NCI-H526 treated with DMSO at 0.1 percent for 48 hours (cell line): ENCODE measurements around the gene FAM228B.
"Not testable (repeated sequence)": the region's sequence is repeated elsewhere in the genome, so short reads cannot be mapped to it uniquely, and the experiment has no call there.

Experiments
- DNase-seq: peaks from one replicate; lab custom pipeline; 2025; lab: John Stamatoyannopoulos, UW

Gene FAM228B

DNA sequence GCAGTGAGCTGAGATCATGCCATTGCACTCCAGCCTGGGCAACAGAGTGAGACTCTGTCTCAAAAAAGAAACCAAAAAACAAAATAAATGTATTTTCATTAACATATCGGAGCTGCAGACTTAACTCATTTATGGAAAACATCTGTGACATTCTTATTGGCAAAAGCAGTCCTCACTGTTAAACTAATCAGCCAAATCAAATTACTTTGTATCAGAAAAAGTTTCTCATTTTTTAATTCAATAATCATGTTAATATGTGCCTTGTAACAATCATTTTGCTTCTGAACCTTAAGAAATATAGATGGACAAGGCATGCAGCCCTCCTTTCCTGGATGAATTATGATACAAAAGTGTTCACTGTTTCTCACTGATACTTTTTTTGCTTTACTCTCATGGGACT is 20.6 kb upstream of the FAM228B start:
- no peak for DNase-seq

DNA sequence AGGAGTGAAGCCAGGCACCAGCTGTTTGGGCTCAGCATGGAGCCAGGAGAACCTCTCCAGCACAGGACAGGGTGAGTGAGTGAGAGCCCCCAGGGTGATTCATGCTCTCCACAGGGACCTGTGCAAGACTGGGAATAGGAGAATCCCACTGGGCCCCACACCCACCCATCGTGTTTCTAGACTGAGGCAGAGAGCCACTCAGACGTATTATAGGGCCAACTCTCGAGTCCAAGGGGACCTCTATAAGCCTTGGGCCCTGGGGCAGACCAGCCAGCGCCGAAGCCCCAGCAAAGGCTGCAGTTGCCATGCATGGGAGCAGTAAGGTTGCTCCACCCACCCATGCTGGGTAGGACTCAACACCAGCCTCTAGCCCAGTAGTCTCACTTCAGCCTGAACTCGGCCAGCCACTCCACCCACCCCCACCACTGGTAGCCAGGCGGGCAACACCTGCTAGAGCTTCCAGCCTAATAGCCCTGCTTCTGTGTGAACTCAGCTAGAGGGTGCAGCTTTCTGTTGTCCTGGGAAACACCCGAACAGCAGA is 19.1 kb upstream of the FAM228B start:
- DNase-seq, result no peak

DNA sequence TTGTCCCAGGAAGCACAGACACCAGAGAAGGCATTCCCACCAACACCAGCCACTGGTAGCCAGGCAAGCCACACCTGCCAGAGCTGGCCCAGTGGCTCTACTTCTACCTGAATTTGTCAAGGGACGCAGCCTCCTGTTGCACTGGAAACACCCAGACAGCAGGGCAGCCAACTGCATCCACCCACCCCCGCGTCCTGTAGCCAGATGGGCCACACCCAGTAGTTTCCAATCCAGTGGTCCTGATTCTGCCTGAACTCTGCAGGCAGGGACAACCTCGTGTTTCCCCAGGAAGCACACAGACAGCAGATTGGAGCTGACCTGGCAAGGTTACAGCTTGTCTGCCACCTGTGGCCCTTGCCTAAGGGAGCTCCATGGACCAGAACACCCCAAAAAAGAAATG is 18.4 kb upstream of the FAM228B start:
- DNase-seq, result no peak

- no peak for DNase-seq
These were observed 17.5 kb upstream of the FAM228B start for GRCh38 chr2:24105816-24106215.

DNA sequence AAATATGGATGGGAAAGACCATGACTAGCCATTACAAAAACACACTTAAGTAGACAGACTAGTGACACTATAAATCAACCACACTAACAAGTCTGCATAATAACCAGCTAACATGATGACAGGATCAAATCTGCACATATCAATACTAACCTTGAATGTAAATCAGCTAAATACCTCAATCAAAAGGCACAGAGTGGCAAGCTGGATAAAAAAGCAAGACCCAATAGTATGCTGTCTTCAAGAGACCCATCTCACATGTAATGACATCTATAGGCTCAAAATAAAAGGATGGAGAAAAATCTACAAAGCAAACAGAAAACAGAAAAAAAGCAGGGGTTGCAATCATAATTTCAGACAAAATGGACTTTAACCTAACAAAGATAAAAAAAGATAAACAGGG is 16.5 kb upstream of the FAM228B start:
- DNase-seq, result no peak

- DNase-seq, result no peak
These were observed 15.9 kb upstream of the FAM228B start for GRCh38 chr2:24107336-24107735.

DNA sequence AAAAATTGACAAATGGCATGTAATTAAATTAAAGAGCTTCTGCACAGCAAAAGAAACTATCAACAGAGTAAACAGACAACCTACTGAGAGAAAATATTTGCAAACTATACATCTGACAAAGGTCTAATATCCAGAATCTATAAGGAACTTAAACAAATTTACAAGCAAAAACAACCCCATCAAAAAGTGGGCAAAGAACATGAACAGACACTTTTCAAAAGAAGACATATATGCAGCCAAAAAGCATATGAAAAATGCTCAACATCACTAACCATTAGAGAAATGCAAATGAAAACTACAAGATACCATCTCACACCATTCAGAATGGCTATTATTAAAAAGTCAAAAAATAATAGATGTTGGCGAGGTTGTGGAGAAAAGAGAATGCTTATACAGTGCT is 13.8 kb upstream of the FAM228B start:
- DNase-seq, result not testable (repeated sequence)

- DNase-seq, result no peak
These were observed 12.5 kb upstream of the FAM228B start for GRCh38 chr2:24110660-24111303.

- DNase-seq, result no peak
These were observed 11.8 kb upstream of the FAM228B start for GRCh38 chr2:24111407-24111901.

GRCh38 chr2:24115057-24115456 is 8.2 kb upstream of the FAM228B start:
- no peak for DNase-seq

- DNase-seq, result no peak
These were observed 5.4 kb upstream of the FAM228B start for GRCh38 chr2:24117902-24118301.

- DNase-seq, result no peak
These were observed 2.2 kb upstream of the FAM228B start for GRCh38 chr2:24121066-24121465.

DNA sequence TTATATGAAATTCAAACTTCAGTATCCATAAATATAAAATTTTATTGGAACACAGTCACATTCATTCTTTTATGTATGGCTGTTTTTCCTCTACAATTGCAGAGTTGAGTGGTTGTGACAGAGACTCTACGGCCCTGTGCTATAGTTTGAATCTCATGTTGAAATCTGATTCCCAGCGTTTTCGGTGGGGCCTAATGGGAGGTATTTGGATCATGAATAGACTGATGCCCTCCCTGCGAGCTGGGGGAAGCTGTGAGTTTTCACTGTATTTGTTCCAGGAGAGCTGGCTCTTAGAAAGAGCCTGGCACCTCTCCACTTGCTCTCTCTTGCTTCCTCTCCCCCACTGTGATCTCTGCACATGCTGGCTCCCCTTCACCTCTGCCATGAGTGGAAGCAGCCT is 1.8 kb upstream of the FAM228B start:
- no peak for DNase-seq

DNA sequence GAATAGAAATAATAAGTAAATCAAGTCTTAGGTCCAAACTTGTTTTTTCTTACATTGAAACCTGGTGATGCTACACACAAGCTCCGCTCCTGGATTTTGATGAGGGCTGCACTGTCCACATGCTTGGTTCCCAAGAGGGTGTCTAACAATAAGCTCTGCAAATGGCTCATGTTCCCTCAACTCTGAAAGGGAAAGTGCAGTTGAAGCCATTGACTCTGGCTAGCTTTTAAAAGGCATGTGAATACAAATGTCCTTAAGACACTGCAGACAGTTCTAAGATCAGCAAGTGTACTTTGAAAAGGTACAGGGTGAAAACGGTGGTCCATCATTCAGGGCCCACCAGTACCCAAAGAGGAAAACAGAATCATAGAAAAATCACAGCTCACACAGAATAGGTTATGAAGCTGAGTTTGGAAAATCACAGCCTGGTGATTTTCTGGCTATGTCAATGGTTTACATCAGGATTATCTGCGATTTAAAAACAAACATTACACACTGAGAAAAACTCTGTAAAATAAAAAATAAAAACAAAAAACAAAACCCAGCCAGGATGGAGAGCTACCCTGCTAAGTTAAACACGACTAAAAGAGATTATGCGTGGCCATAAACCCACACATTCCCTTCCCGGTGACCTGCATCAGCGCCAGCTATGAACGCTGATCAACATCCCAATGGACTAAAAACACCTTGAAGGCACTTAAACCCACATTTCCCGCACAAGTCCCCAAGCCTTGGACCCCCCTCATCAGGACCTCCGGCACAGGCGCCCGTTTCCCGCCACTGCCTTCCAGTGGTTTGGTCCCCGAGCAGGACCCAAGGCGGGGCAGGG is 689 bp upstream of the FAM228B start:
- DNase-seq, result peak; percentile 61

- DNase-seq, result no peak
These were observed 782 bp downstream of the FAM228B start for GRCh38 chr2:24123922-24124580.

- no peak for DNase-seq
These were observed 2.7 kb downstream of the FAM228B start for GRCh38 chr2:24125956-24126355.

GRCh38 chr2:24132543-24132942 is 9.3 kb downstream of the FAM228B start:
- no peak for DNase-seq

- not testable (repeated sequence) for DNase-seq
These were observed 17.0 kb downstream of the FAM228B start for GRCh38 chr2:24140305-24140704.

GRCh38 chr2:24147364-24147763 is 24.1 kb downstream of the FAM228B start:
- DNase-seq, result no peak

DNA sequence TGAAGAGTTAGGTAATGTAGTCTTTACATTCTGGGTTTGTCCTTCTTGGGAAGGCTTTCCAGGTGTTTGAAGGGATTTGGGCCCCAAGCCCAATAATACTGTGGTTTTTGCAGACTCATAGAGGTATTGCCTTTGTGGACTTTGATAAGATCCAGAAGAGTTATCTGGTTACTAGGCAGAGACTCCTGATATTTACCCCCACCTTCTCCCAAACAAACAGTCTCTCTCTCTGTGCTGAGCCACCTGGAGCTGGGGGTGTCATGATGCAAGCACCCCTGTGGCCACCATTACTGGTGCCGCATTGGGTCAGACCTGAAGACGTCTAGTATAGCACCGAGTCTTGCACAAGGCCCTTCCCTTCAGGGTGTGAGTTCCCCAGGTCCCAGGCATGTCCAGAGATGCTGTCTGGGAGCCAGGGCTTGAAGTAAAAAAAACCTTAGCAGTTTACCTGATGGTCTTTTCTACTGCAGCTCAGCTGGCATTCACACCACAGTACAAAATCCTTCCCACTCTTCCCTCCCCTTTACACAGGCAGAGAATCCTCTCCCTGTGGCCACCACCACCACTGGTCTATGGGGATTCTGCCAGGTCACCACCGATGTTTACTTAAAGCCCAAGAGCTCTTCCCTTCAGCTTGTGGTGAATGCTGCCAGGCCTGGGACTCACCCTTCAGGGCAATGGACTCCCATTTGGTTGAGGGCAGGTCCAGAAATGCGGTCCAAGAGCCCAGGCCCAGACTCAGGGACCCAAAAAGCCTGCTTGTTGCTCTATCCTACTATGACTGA is 29.3 kb downstream of the FAM228B start:
- DNase-seq, result no peak

DNA sequence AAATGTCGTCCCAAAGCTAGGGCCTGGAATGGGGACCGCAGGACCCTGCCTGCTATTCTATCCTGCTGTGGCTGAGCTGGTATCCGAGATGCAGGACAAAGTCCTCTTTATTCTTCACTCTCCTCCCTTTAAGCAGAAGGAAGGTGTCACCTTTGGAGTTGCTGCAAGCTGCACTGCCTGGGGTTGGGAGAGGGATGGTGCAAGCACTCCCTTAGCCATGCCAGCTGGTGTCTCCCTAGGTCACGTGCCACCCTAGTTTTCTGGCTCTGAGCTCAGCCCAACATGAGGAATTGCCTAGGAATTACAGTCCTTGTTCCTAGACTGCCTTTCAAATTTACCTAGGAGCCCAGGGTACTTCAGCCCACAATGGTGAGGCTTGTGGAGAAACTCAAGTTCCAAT is 30.2 kb downstream of the FAM228B start:
- DNase-seq, result no peak

- DNase-seq, result no peak
These were observed 34.9 kb downstream of the FAM228B start for GRCh38 chr2:24158131-24158530.
